Epithelial cell of esophagus (primary cell): Measurements from ENCODE around the gene PVR.

Experiments used
- DNase-seq: peaks from one replicate; pipeline ENCODE4 v3.0.0; 2010; ENCODE audit warnings: low read depth
- H3K4me3 ChIP-seq: 2 replicates; pipeline ENCODE4 v1.5.1; 2011; ENCODE audit warnings: mild to moderate bottlenecking, low read length, control low read depth
- TF ChIP-seq, protein P1 (sequence below): IDR thresholded peaks from 2 replicates; pipeline ENCODE4 v1.5.1; 2011; ENCODE audit warnings: low read depth, mild to moderate bottlenecking, low read length, control low read depth, inconsistent platforms; ENCODE audit not compliant: insufficient read depth; ENCODE audit errors: missing control alignments

Gene PVR

DNA sequence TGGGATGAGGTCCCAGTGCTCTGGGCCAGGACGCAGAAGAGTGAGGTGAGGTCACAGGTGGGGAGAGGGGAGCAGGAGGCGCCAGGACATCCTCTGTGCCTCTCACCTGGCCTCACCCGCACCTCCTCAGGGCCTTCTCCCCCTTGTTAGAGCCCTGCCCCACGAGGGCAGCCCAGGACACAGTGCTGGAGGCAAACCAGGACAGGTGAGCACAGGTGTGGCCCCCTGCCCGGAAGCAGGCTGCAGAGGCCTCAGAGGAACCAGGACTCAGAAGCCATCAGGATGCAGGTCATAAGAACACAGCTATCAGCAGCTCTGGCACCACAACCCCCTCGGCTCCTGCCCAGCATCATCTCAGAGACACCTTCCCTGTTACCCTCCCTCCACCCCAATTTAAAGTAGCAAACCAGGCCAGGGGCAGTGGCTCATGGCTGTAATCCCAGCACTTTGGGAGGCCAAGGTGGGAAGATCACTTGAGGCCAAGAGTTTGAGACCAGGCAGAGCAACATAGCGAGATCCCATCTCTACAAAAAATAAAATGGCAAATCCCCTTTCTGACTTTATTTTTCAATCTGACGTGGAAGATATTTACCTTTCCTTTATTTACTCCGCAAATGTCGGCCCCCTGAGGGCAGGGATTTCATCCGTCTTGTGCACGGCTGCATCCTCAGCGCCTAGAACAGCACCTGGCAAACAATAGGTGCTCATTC is 54.9 kb downstream of the PVR start, which contains the start of gene CEACAM16:
Gene CEACAM16, plus strand, starts transcription at position 660 of the 710 bp plus-strand sequence. CDS start 2,306 bp downstream, outside the sequence.
- H3K4me3 ChIP-seq, result no peak within 1 kb of the TSS
- TF ChIP-seq, protein P1, sequence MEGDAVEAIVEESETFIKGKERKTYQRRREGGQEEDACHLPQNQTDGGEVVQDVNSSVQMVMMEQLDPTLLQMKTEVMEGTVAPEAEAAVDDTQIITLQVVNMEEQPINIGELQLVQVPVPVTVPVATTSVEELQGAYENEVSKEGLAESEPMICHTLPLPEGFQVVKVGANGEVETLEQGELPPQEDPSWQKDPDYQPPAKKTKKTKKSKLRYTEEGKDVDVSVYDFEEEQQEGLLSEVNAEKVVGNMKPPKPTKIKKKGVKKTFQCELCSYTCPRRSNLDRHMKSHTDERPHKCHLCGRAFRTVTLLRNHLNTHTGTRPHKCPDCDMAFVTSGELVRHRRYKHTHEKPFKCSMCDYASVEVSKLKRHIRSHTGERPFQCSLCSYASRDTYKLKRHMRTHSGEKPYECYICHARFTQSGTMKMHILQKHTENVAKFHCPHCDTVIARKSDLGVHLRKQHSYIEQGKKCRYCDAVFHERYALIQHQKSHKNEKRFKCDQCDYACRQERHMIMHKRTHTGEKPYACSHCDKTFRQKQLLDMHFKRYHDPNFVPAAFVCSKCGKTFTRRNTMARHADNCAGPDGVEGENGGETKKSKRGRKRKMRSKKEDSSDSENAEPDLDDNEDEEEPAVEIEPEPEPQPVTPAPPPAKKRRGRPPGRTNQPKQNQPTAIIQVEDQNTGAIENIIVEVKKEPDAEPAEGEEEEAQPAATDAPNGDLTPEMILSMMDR, result no peak
- no peak for DNase-seq

DNA sequence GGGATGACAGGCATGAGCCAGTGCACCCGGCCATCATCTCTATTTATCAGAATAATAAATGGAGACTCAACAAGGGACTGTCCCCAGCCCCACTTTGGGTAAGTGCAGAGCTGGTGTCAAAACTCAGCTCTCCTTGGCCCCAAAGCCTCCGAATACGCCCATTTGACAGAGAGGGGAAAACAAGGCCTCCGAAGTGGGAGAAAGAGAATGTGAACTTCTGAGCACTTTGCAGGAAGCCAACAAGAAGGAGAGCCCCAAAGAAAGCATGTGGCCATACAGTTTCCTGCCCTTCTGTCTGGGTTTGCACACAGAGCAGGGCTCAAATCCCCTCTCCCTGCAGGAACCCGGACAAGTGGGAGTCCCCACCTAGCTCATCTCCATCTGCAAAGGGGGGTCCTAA is 56.8 kb downstream of the PVR start:
- no peak overlapping the region for H3K4me3 ChIP-seq
- no peak for DNase-seq
- TF ChIP-seq, protein P1, result no peak

DNA sequence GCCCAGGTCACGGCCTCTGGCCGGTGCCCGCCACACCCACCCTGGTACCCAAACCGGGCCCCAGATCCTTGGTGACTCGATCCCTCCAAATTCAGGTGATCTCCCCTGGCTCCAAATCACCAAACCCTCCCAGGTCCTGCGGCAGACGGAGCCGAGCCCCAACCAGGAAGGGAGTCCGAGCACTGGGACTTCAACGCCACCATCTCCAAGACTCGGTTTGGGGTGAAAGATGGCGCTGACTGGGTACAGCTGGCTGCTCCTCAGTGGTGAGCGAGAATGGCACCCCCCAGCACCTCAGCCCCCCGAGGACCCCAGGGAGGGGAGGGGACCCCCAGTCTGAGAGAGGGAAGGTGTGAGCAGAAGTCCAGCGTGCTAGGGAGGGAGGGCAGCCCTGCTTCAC is 57.5 kb downstream of the PVR start:
- H3K4me3 ChIP-seq, result no peak overlapping the region
- DNase-seq, result no peak
- TF ChIP-seq, protein P1, result no peak

DNA sequence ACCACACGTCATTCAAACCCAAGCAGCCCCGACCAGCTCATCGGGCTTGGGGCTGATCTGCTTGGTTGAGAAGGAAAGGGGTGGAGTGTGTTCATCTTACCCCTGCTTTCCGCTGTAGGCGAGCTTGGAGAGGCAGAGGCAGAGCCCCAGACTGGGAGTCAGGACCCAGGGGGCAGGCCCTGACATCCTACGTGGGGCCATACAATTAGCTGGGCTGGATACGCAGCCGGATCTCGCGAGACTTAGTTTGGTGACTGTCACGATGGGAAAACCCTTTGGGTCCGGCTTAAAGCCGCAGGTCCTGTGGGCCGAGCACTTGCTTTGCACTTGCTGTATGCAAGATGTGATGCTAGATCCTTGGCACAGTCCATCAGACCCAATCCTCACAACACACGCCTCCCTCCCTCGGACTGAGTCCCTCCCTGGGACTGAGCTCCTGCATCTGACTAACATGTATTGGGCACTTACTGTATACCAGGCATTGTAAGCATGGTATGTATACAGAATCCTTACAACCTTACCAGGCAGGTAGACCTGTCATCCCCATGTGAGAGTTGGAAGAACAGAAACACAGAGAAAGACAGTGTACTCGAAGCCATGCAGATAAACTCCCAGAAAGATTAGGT is 59.0 kb downstream of the PVR start:
- no peak for DNase-seq
- TF ChIP-seq, protein P1, result no peak
- H3K4me3 ChIP-seq, result no peak overlapping the region

DNA sequence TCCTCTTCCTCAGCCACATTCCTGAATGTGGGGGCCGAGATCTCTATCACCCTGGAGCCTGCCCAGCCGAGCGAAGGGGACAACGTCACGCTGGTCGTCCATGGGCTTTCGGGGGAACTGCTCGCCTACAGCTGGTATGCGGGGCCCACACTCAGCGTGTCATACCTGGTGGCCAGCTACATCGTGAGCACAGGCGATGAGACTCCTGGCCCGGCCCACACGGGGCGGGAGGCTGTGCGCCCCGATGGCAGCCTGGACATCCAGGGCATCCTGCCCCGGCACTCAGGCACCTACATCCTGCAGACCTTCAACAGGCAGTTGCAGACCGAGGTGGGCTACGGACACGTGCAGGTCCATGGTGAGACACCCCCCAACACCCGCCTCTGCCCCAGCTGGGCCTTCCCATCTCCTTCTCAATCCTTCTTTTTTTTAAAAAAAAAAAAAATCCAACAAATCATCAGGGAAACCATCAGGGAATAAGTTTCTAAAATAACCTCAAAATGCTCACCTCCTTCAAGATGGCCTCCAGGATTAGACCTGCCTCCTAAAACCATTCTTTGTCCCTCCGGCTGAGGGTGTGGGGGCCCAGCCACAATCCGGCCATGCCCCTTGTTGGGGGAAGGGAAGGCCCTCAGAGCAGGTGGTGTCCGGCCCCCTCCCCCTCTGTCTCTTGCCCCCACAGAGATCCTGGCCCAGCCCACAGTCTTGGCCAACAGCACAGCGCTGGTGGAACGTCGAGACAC is 59.8 kb downstream of the PVR start:
- no peak overlapping the region for H3K4me3 ChIP-seq
- TF ChIP-seq, protein P1, result no peak
- DNase-seq, result no peak

DNA sequence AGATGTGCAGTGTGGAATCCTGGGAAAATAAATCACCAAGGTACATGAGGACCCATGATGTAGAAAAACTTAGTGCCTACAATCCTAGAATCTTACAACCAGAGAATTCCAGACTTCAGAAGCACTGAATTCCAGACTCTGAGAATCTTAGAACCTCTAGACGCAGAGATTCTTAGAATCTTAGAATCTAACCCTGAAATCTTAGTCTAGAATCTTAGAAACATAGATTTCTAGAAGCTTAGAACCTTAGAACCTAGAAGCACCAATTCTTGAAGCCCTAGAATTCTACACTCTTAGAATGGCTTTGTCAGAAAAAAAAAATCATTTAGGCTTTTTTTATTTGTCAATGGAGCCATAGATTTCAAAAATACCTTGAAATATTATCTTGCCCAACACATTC is 61.3 kb downstream of the PVR start:
- no peak for DNase-seq
- no peak overlapping the region for H3K4me3 ChIP-seq
- TF ChIP-seq, protein P1, result no peak
